ENCODE measurements around the gene GPAT2.
"Not testable (repeated sequence)": the region's sequence is repeated elsewhere in the genome, so short reads cannot be mapped to it uniquely, and the experiment has no call there.

The GPAT2 gene, protein sequence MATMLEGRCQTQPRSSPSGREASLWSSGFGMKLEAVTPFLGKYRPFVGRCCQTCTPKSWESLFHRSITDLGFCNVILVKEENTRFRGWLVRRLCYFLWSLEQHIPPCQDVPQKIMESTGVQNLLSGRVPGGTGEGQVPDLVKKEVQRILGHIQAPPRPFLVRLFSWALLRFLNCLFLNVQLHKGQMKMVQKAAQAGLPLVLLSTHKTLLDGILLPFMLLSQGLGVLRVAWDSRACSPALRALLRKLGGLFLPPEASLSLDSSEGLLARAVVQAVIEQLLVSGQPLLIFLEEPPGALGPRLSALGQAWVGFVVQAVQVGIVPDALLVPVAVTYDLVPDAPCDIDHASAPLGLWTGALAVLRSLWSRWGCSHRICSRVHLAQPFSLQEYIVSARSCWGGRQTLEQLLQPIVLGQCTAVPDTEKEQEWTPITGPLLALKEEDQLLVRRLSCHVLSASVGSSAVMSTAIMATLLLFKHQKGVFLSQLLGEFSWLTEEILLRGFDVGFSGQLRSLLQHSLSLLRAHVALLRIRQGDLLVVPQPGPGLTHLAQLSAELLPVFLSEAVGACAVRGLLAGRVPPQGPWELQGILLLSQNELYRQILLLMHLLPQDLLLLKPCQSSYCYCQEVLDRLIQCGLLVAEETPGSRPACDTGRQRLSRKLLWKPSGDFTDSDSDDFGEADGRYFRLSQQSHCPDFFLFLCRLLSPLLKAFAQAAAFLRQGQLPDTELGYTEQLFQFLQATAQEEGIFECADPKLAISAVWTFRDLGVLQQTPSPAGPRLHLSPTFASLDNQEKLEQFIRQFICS

GRCh38 chr2:96034792-96035191, at the start of gene GPAT2:
Gene GPAT2 (minus strand): TSS chr2:96034916. CDS start chr2:96032359, 2,557 bp downstream.
- DNase-seq = not testable (repeated sequence)

- DNase-seq = no peak
These were observed 49.5 kb upstream of the GPAT2 start for GRCh38 chr2:96083989-96084857.

GRCh38 chr2:96083064-96083939, 48.6 kb upstream of the GPAT2 start:
- DNase-seq = no peak

GRCh38 chr2:96082211-96083063, 47.7 kb upstream of the GPAT2 start:
- no peak for DNase-seq

GRCh38 chr2:96081042-96081441, 46.3 kb upstream of the GPAT2 start:
- DNase-seq = no peak

DNA sequence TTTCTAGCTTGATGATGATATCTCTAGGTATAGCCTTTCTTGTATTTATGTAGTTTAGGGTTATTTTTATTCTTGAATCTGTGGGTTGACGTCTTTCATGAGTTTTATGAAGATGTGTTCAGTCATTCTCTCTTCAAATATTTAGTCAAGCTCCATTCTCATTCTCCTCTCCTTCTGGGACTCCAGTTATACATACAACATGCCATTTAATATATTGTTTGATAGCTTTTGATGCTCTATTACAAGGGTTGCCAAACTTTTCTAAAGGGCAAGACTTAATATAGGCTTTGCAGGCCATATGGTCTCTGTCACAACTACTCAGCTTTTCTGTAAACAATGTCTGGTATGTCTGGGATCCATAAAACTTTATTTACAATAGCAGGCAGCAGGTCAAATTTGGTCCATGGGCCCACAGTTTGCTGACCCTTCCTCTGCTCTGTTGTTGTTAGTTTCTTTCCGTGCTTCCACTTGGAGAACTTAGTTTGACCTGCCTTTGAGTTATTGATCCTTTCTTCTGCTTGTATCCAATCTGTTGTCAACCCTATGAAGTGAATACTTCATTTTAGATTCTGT, 40.6 kb upstream of the GPAT2 start:
- no peak for DNase-seq

DNA sequence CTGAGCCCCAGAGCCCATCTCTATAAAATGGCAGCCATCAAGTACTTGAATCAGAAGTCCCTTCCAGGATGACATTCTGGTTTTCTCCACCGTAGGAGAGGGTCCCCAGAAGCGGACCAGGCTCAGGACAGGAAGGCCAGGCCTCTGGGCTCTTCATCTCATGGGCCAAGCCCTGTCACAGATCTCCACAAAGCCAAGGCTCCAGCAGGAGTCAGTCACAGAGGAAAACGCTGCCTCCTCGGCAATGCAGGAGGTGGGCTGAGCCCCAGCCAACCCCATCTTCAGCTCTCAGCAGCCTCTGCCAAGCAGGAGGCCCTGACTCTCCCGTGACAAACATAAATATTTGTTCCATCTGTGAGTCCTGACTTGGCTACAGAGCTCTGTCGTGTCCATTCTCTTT, 39.4 kb upstream of the GPAT2 start:
- no peak for DNase-seq

GRCh38 chr2:96073170-96073775, 38.6 kb upstream of the GPAT2 start:
- DNase-seq = no peak

DNA sequence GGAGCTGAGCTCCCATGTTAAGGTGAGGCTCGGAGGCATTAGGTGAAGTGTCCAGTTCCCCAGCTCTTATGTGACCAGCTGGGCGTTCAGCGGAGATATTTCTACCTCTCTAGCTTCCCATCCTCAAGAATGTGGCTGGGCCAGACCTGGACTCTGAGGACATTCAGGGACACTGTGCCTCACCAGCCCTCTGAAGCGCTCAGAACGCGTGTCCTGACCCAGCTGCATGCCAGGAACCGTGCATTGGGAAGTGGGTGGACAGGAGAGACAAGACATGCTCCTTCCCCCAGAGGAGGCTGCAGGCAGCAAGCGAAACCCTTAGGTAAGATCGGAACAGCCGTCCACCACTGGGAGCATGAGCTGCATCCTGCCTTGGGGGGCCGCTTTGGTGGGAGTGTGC, 38.0 kb upstream of the GPAT2 start:
- no peak for DNase-seq

DNA sequence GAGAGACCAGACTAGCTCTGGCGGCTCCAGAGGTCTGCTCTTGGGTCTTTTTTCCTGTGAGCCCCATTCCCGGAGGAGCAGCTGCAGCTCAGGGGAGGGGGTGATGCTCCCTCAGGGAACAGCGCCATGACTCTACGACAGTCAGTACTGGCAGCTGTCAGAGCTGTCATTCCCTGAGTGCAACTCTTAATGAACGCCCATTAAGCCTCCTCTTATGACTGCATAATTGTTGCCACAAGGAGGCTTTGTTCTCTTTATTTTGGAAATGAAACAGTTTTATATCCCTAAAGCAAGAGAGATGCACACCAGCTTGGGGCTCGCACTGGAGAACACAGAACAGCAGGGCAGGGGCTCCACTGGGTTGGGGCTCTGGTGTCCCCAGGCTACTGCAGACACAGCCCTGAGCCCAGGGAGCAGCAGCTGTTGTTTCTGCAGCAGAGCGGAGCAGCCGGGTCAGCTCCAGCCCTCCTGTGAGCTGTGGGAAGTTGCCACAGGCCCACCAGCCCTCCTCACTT, 37.3 kb upstream of the GPAT2 start:
- DNase-seq = peak; percentile 44

DNA sequence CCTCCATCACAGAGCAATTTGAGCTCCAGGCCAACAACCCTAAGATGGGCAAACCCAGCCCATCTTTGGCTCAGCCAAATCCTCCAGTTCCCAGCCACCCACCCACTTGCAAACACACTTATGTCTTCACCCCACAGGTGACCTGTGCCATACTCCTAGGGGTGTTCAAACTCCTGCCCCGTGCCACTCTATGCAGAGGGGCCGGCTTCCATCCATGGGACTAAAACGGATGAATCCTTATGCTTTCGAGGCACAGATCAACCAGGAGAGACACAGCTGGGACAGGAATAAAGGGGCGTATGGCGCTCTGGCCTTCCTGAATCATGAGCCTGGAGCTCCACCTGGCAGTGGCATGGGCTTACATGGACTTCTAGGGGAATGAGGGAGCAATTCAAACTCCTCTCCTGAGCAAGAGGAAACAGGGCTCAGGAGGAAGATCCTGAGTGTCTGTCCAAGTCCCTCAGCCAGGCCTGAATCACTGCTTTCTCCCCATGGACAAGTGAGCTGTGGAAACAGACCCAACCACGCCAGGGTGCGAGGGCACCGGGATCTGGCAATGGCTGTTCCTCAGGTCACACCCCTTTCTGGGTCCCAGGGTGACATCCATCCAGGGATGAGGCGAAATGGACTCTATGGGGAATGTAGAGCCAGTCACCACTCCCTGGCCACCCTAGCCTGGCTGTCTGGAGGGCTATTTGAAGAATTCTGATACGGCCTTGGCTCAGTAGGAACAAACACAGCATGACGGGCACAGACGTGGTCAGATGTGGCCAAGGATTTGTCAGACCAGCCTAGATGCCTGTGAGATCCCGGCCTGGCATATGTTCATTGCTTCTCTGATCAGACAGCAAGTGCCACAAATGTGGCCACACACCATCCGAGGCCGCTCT, 36.6 kb upstream of the GPAT2 start:
- peak; percentile 44 for DNase-seq

GRCh38 chr2:96070351-96070750, 35.6 kb upstream of the GPAT2 start:
- not testable (repeated sequence) for DNase-seq

GRCh38 chr2:96069878-96070277, 35.2 kb upstream of the GPAT2 start:
- not testable (repeated sequence) for DNase-seq

GRCh38 chr2:96067902-96068581, 33.3 kb upstream of the GPAT2 start:
- DNase-seq = not testable (repeated sequence)

GRCh38 chr2:96067098-96067660, 32.5 kb upstream of the GPAT2 start:
- DNase-seq = not testable (repeated sequence)

DNA sequence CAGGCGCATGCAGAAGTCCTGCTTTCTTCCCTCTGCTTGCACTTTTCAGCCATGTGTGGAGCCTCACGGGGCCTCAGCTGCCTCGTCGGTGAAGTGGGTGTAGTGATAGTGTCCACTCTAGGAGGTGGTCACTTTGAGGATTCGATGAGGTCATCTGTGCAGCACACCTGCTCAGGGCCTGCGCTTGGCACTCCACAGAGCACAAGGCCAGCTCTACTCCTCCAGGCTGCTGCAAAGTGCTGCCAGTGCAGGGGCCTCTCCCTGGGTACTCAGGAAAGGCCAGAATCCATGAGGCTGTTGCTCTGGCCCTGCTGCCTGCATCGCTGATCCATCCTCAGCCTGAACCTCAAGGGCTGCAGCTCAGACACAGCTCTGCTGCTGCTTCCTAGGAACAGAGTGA, 31.8 kb upstream of the GPAT2 start:
- not testable (repeated sequence) for DNase-seq

GRCh38 chr2:96065954-96066353, 31.2 kb upstream of the GPAT2 start:
- DNase-seq = not testable (repeated sequence)

Measured in midbrain (tissue), 1 donor.